GM19455 (cell line): ENCODE results near the gene SAP30L.

Experiments used
- ATAC-seq: cut with Tn5 transposase; IDR thresholded peaks from one replicate; pipeline ENCODE4 v1.9.1; 2021; ENCODE audit not compliant: unreplicated experiment

The SAP30L gene

DNA sequence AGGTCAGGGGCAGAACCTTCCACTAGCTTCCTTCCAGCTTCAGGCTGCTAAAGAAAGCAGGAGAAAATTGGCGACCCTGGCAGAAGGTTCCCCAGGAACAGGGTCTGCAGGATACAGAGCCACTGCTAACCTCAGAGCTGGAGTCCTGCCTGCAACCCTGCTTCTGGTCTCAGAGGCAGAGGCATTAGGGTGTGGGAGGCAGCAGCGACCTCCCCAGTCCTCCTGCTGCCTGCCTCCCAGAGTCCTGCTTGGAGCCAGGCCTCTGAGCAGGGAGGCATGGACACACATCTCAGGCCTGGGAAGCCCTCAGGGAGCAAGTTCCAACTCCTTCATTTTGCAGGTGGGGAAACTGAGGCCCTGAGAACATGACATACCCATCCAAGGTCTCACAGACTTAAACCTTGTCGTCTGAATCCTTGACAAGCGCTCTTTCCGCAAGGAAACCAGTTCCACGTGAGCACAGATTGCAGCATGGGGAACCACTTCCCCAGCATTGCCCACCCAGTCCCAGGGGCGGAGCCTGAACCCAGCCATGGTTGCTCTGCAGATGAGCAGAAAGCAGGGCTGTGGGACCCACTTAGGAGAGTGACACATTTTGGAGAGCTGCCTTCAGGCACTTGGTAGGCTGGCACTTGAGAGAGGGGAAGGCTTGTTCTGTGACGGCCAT is 60.4 kb downstream of the SAP30L start:
- no peak for ATAC-seq

GRCh38 chr5:154506716-154507080 is 60.9 kb downstream of the SAP30L start:
- no peak for ATAC-seq

- no peak for ATAC-seq
Measured at GRCh38 chr5:154508114-154508513, 62.3 kb downstream of the SAP30L start.

DNA sequence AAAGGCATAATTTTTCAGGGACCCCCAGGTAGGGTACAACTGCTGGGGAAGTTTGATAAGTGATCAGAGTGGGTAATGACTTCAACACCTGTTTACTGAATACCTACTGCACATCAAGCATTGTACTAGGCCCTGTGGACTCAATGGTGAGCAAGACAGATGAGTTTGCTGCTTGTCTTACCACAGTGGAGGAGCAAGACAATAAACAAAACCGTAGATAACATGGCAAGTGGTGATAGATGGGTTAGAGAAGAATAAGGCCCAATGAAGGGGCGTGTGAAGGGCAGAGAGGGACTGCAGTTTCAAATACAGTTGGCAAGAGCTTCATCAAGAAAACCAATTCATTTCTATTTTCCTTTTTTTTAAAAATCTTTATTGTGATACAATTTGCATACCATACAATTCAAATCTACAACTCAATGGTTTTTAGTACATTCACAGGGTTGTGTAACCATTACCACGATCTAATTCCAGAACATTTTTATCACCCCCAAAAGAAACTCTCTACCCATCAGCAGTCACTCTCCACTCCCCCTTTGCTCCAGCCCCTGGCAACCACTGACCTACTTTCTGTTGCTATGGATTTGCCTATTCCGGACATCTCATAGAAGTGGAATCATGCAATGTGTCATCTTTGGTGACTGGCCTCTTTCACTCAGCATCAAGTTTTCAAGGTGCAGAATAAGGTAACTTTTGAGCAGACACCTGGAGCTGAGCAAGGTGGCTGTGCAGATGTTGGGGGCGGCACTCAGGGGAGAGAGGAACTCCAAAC is 64.2 kb downstream of the SAP30L start:
- ATAC-seq: no peak
